HEK293T (cell line): ENCODE results near the gene AKAP6.

Experiments
- CTCF ChIA-PET: fragments of 350-600 bp; formaldehyde crosslinking; extraction: SDS; loops from one replicate; lab custom pipeline; 2021; ENCODE audit warnings: antibody characterized with exemption, inconsistent platforms; lab: Yijun Ruan, JAX
- POLR2A ChIA-PET: fragments of 350-600 bp; formaldehyde crosslinking; extraction: SDS; loops from one replicate; lab custom pipeline; 2020; ENCODE audit warnings: antibody characterized with exemption, inconsistent platforms; lab: Yijun Ruan, JAX
- DNase-seq: peaks from one replicate; pipeline ENCODE4 v3.0.0; 2012; ENCODE audit warnings: mixed read lengths; ENCODE audit errors: extremely low spot score
- ARNT ChIP-seq: fragments of 450-650 bp; IDR thresholded peaks from 2 replicates; pipeline ENCODE4 v1.6.1; 2017; ENCODE audit warnings: mild to moderate bottlenecking
- BHLHE40 ChIP-seq: fragments of 450-650 bp; IDR thresholded peaks from 2 replicates; pipeline ENCODE4 v1.6.1; 2016; ENCODE audit warnings: mild to moderate bottlenecking, moderate library complexity, borderline replicate concordance
- CTBP1 ChIP-seq: fragments of 450-650 bp; IDR thresholded peaks from 2 replicates; pipeline ENCODE4 v1.6.1; 2016; ENCODE audit warnings: borderline replicate concordance
- ELF4 ChIP-seq: fragments of 450-650 bp; IDR thresholded peaks from 2 replicates; pipeline ENCODE4 v1.6.1; 2017; ENCODE audit warnings: antibody characterized with exemption
- FOXA1 ChIP-seq: fragments of 450-650 bp; IDR thresholded peaks from 2 replicates; pipeline ENCODE4 v1.6.1; 2016; ENCODE audit warnings: mild to moderate bottlenecking
- FOXK2 ChIP-seq: fragments of 450-650 bp; IDR thresholded peaks from 2 replicates; pipeline ENCODE4 v1.6.1; 2016; ENCODE audit warnings: mild to moderate bottlenecking
- FOXM1 ChIP-seq: fragments of 450-650 bp; IDR thresholded peaks from 2 replicates; pipeline ENCODE4 v1.6.1; 2017; ENCODE audit warnings: mild to moderate bottlenecking, borderline replicate concordance
- HDGF ChIP-seq: fragments of 450-650 bp; IDR thresholded peaks from 2 replicates; pipeline ENCODE4 v1.6.1; 2017; ENCODE audit warnings: antibody characterized with exemption, borderline replicate concordance
- L3MBTL2 ChIP-seq: fragments of 450-650 bp; conservative IDR thresholded peaks from 2 replicates; pipeline ENCODE4 v1.6.1; 2016; ENCODE audit warnings: mild to moderate bottlenecking
- LEF1 ChIP-seq: fragments of 450-650 bp; IDR thresholded peaks from 2 replicates; pipeline ENCODE4 v1.6.1; 2017; ENCODE audit warnings: mild to moderate bottlenecking, borderline replicate concordance
- NFRKB ChIP-seq: fragments of 450-650 bp; IDR thresholded peaks from 2 replicates; pipeline ENCODE4 v1.6.1; 2016; ENCODE audit warnings: mild to moderate bottlenecking, moderate library complexity
- PKNOX1 ChIP-seq: fragments of 450-650 bp; IDR thresholded peaks from 2 replicates; pipeline ENCODE4 v1.6.1; 2016
- SP1 ChIP-seq: fragments of 450-650 bp; IDR thresholded peaks from 2 replicates; pipeline ENCODE4 v1.6.1; 2017
- SUZ12 ChIP-seq: fragments of 450-650 bp; IDR thresholded peaks from 2 replicates; pipeline ENCODE4 v1.6.1; 2016; ENCODE audit warnings: mild to moderate bottlenecking
- TARDBP ChIP-seq: fragments of 450-650 bp; IDR thresholded peaks from 2 replicates; pipeline ENCODE4 v1.6.1; 2016
- ZNF384 ChIP-seq: fragments of 450-650 bp; IDR thresholded peaks from 2 replicates; pipeline ENCODE4 v1.6.1; 2016

The AKAP6 gene

GRCh38 chr14:32312010-32312331, 17.1 kb upstream of the AKAP6 start:
- CTCF ChIA-PET, result interaction anchor here (0.6 kb wide), 1 partner anchor 1481 kb away, joined by 3 read pairs; no protein-coding TSS in a partner anchor
- TF ChIP-seq FOXA1 (no peak), L3MBTL2 (no peak), ARNT (no peak), FOXK2 (no peak), SUZ12 (no peak), SP1 (no peak), TARDBP (no peak), CTBP1 (no peak), FOXM1 (no peak), ELF4 (no peak), HDGF (no peak), ZNF384 (no peak), PKNOX1 (no peak), BHLHE40 (no peak), LEF1 (no peak), NFRKB (no peak)
- POLR2A ChIA-PET, result no interaction called here
- no peak for DNase-seq

- POLR2A ChIA-PET, result no interaction called here
- CTCF ChIA-PET, result no interaction called here
- TF ChIP-seq BHLHE40, result no peak
- TF ChIP-seq PKNOX1, result no peak
- no peak for TF ChIP-seq NFRKB
- TF ChIP-seq CTBP1, result no peak
- TF ChIP-seq ARNT, result no peak
- TF ChIP-seq SUZ12, result no peak
- TF ChIP-seq FOXA1, result no peak
- no peak for TF ChIP-seq HDGF
- no peak for TF ChIP-seq ELF4
- no peak for DNase-seq
These were observed 15.2 kb upstream of the AKAP6 start for GRCh38 chr14:32313844-32314376.

- POLR2A ChIA-PET, result no interaction called here
- DNase-seq, result no peak
- CTCF ChIA-PET, result no interaction called here
- TF ChIP-seq CTBP1 (no peak), L3MBTL2 (no peak), HDGF (no peak), SP1 (no peak), FOXK2 (no peak), BHLHE40 (no peak), ELF4 (no peak), ARNT (no peak), FOXA1 (no peak), NFRKB (no peak), ZNF384 (no peak), LEF1 (no peak), TARDBP (no peak), PKNOX1 (no peak), FOXM1 (no peak), SUZ12 (no peak)
These were observed 10.9 kb upstream of the AKAP6 start for GRCh38 chr14:32318087-32318795.

GRCh38 chr14:32319368-32320049, 9.6 kb upstream of the AKAP6 start:
- DNase-seq, result no peak
- TF ChIP-seq TARDBP (no peak), ELF4 (no peak), LEF1 (no peak), BHLHE40 (no peak), CTBP1 (no peak), L3MBTL2 (no peak), ZNF384 (no peak)
- POLR2A ChIA-PET, result no interaction called here
- CTCF ChIA-PET, result no interaction called here

GRCh38 chr14:32324601-32325000, 4.5 kb upstream of the AKAP6 start:
- no peak for DNase-seq
- ChIA-PET POLR2A (no interaction called here), CTCF (no interaction called here)
- no peak for TF ChIP-seq PKNOX1
- TF ChIP-seq FOXK2, result no peak
- TF ChIP-seq FOXM1, result no peak
- no peak for TF ChIP-seq LEF1
- no peak for TF ChIP-seq CTBP1
